Left kidney (tissue), 1 donor: ENCODE measurements around the gene DHX29. TPM values are rescaled to one million over a fixed set of nuclear protein-coding genes. Genes with fewer than 3 reads are reported as not detected.

ENCODE experiments used
- polyA plus RNA-seq: library from polyadenylated mRNA; unstranded; fragments of 120-200 nt; gene quantifications from one replicate; pipeline ENCODE4 v1.2.1, GENCODE V29; 2013; ENCODE audit not compliant: insufficient read length

Gene DHX29
- polyA plus RNA-seq, 1 donor: 47.6 TPM

Other genes starting within 250 kb of the DHX29 start
- 0.37 TPM for gene GZMA, start 205.0 kb downstream of the DHX29 start, polyA plus RNA-seq
- gene GPX8, start 147.5 kb downstream of the DHX29 start, polyA plus RNA-seq: 90.2 TPM
- gene CDC20B, start 134.5 kb downstream of the DHX29 start, polyA plus RNA-seq: 0.62 TPM
- 0.71 TPM for gene MCIDAS, start 80.4 kb downstream of the DHX29 start, polyA plus RNA-seq
- gene CCNO, start 74.1 kb downstream of the DHX29 start, polyA plus RNA-seq: 6.5 TPM
- gene MTREX, start 295 bp upstream of the DHX29 start, polyA plus RNA-seq: 110 TPM
- gene PLPP1, start 227.3 kb upstream of the DHX29 start, polyA plus RNA-seq: 78.4 TPM